Nephron (organoid): ENCODE results near the gene AKR1D1.
"Not testable (repeated sequence)": the region's sequence is repeated elsewhere in the genome, so short reads cannot be mapped to it uniquely, and the experiment has no call there.

Experiments used
- H3K27ac Mint-ChIP-seq, 3 experiments: 2 replicates each; pipeline ENCODE4 v1.8.0; 2020; ENCODE audit warnings: mixed read lengths in 3 of 3, mild to moderate bottlenecking in 2 of 3, moderate library complexity in 1 of 3
- H3K27me3 Mint-ChIP-seq: 2 replicates; pipeline ENCODE4 v1.8.0; 2021; ENCODE audit warnings: low read depth, mild to moderate bottlenecking, moderate library complexity, mixed read lengths
- H3K36me3 Mint-ChIP-seq: 2 replicates; pipeline ENCODE4 v1.8.0; 2020; ENCODE audit warnings: low read depth, mixed read lengths
- H3K4me1 Mint-ChIP-seq: 2 replicates; pipeline ENCODE4 v1.8.0; 2020; ENCODE audit warnings: mixed read lengths
- H3K4me3 Mint-ChIP-seq, 3 experiments: 2 replicates each; pipeline ENCODE4 v1.8.0; 2020; ENCODE audit warnings: mild to moderate bottlenecking in 3 of 3, mixed read lengths in 3 of 3, moderate library complexity in 2 of 3
- H3K9me3 Mint-ChIP-seq: 2 replicates; pipeline ENCODE4 v1.8.0; 2020; ENCODE audit warnings: mixed read lengths
- CTCF ChIP-seq, 3 experiments: fragments of 200-600 bp; sonication (generic); IDR thresholded peaks; one replicate each; pipeline ENCODE4 v1.5.0; 2021; ENCODE audit warnings: antibody characterized with exemption in 3 of 3; ENCODE audit not compliant: unreplicated experiment in 3 of 3

The AKR1D1 gene

GRCh38 chr7:138047907-138048306 is 28.4 kb upstream of the AKR1D1 start:
- H3K4me1 Mint-ChIP-seq, result no peaks in the 10 kb centered on the region
- H3K27ac Mint-ChIP-seq, result no peak overlapping the region
- no peaks in the 10 kb centered on the region for H3K27me3 Mint-ChIP-seq
- no peaks in the 10 kb centered on the region for H3K36me3 Mint-ChIP-seq
- no peak overlapping the region for H3K4me3 Mint-ChIP-seq
- H3K9me3 Mint-ChIP-seq, result peaks cover 5% of the 10 kb centered on the region
- TF ChIP-seq CTCF (IDR thresholded peaks at IDR 0.05; ENCODE audit: unreplicated experiment in 3 of 3), result no peak

- Mint-ChIP-seq H3K36me3 (no peaks in the 10 kb centered on the region), H3K4me1 (no peaks in the 10 kb centered on the region), H3K27ac (no peak overlapping the region), H3K4me3 (no peak overlapping the region), H3K9me3 (peaks cover 5% of the 10 kb centered on the region), H3K27me3 (no peaks in the 10 kb centered on the region)
- TF ChIP-seq CTCF (IDR thresholded peaks at IDR 0.05; ENCODE audit: unreplicated experiment in 3 of 3), result no peak
Measured at GRCh38 chr7:138049505-138050116, 26.6 kb upstream of the AKR1D1 start.

- H3K27ac Mint-ChIP-seq, H3K9me3 Mint-ChIP-seq, H3K4me1 Mint-ChIP-seq, H3K27me3 Mint-ChIP-seq, H3K36me3 Mint-ChIP-seq, H3K4me3 Mint-ChIP-seq: not testable (repeated sequence)
Measured at GRCh38 chr7:138051712-138052247, 24.5 kb upstream of the AKR1D1 start.

- TF ChIP-seq CTCF (IDR thresholded peaks at IDR 0.05; ENCODE audit: unreplicated experiment in 3 of 3), result no peak
- no peaks in the 10 kb centered on the region for H3K4me1 Mint-ChIP-seq
Measured at GRCh38 chr7:138052696-138053095, 23.6 kb upstream of the AKR1D1 start.

GRCh38 chr7:138055698-138056097 is 20.6 kb upstream of the AKR1D1 start:
- not testable (repeated sequence) for H3K4me3 Mint-ChIP-seq, H3K27ac Mint-ChIP-seq, H3K4me1 Mint-ChIP-seq, H3K36me3 Mint-ChIP-seq, H3K27me3 Mint-ChIP-seq
- peaks cover 14% of the 10 kb centered on the region for H3K9me3 Mint-ChIP-seq

More at GRCh38 chr7:138052696-138053095, 23.6 kb upstream of the AKR1D1 start:
- peaks cover 10% of the 10 kb centered on the region for H3K9me3 Mint-ChIP-seq
- no peaks in the 10 kb centered on the region for H3K27me3 Mint-ChIP-seq
- H3K36me3 Mint-ChIP-seq, result no peaks in the 10 kb centered on the region
- H3K4me3 Mint-ChIP-seq, result no peak overlapping the region
- H3K27ac Mint-ChIP-seq, result no peak overlapping the region

- Mint-ChIP-seq H3K4me1 (peaks cover 4% of the 10 kb centered on the region), H3K9me3 (no peaks in the 10 kb centered on the region)
Measured at GRCh38 chr7:138063400-138063799, 12.9 kb upstream of the AKR1D1 start.

More at GRCh38 chr7:138063400-138063799, 12.9 kb upstream of the AKR1D1 start:
- H3K27me3 Mint-ChIP-seq, result no peaks in the 10 kb centered on the region
- no peak for TF ChIP-seq CTCF (IDR thresholded peaks at IDR 0.05; ENCODE audit: unreplicated experiment in 3 of 3)
- H3K27ac Mint-ChIP-seq, result no peak overlapping the region
- no peaks in the 10 kb centered on the region for H3K36me3 Mint-ChIP-seq
- no peak overlapping the region for H3K4me3 Mint-ChIP-seq
